OCI-LY7 (cell line): ENCODE data around the gene AUTS2. TPM values are rescaled to one million over a fixed set of nuclear protein-coding genes. Genes with fewer than 3 reads are reported as not detected.
A peak's percentile ranks its signal among the peaks of the same experiment; 100 is the strongest.

Experiments
- BruUV-seq: library from RNA; stranded (reverse); fragments of 400-500 nt; replicated peaks from 2 replicates; lab custom pipeline; 2021; lab: Mats Ljungman, UMichigan
- CTCF ChIA-PET: fragments of 300-600 bp; sonication (Branson Sonifier 250); formaldehyde crosslinking; loops from one replicate; lab custom pipeline; 2022; ENCODE audit warnings: antibody characterized with exemption; ENCODE audit not compliant: unreplicated experiment; lab: Charles Lee
- POLR2A ChIA-PET: fragments of 300-600 bp; sonication (Branson Sonifier 250); formaldehyde crosslinking; loops from one replicate; lab custom pipeline; 2022; ENCODE audit warnings: antibody characterized with exemption; lab: Charles Lee
- DNase-seq: peaks from one replicate; pipeline ENCODE4 v3.0.0-alpha.2; 2015; ENCODE audit warnings: low spot score
- H2AFZ ChIP-seq: fragments of 200-600 bp; sonication (generic), shearing (Covaris generic); 2 replicates; pipeline ENCODE4 v1.6.1; 2014; ENCODE audit warnings: mild to moderate bottlenecking, antibody characterized with exemption, low read length, moderate library complexity
- H3K27ac ChIP-seq: fragments of 200-600 bp; sonication (generic); 2 replicates; pipeline ENCODE4 v1.5.1; 2014; ENCODE audit warnings: mixed run types, low read depth, mild to moderate bottlenecking, moderate library complexity, low read length, inconsistent platforms; ENCODE audit not compliant: poor library complexity, severe bottlenecking
- H3K36me3 ChIP-seq: fragments of 200-600 bp; sonication (generic); 2 replicates; pipeline ENCODE4 v1.6.1; 2014; ENCODE audit warnings: mild to moderate bottlenecking, antibody characterized with exemption, low read length, moderate library complexity, mixed read lengths; ENCODE audit not compliant: insufficient read depth
- H3K4me1 ChIP-seq: fragments of 200-600 bp; sonication (generic); 2 replicates; pipeline ENCODE4 v1.5.1; 2014; ENCODE audit warnings: mild to moderate bottlenecking, low read length; ENCODE audit not compliant: insufficient read depth, poor library complexity, severe bottlenecking
- H3K4me2 ChIP-seq: fragments of 200-600 bp; sonication (generic); 2 replicates; pipeline ENCODE4 v1.6.1; 2014; ENCODE audit warnings: mild to moderate bottlenecking, low read length
- H3K4me3 ChIP-seq: fragments of 200-600 bp; sonication (generic); 2 replicates; pipeline ENCODE4 v1.5.1; 2014; ENCODE audit warnings: mild to moderate bottlenecking, low read depth, low read length; ENCODE audit not compliant: poor library complexity, severe bottlenecking
- H3K79me2 ChIP-seq: fragments of 200-600 bp; sonication (generic); 2 replicates; pipeline ENCODE4 v1.6.1; 2016; ENCODE audit warnings: low read depth, mild to moderate bottlenecking, low read length, moderate library complexity, mixed read lengths; ENCODE audit not compliant: insufficient read depth
- H3K9me2 ChIP-seq: fragments of 200-600 bp; sonication (generic); 2 replicates; pipeline ENCODE4 v1.6.1; 2016; ENCODE audit warnings: mild to moderate bottlenecking, low read length, mixed read lengths; ENCODE audit not compliant: insufficient read depth
- H3K9me3 ChIP-seq: fragments of 200-600 bp; sonication (generic); 2 replicates; pipeline ENCODE4 v1.6.1; 2014; ENCODE audit warnings: mild to moderate bottlenecking, mixed run types, low read length, mixed read lengths
- H4K20me1 ChIP-seq: fragments of 200-600 bp; sonication (generic); 2 replicates; pipeline ENCODE4 v1.6.1; 2014; ENCODE audit warnings: mild to moderate bottlenecking, antibody characterized with exemption, low read length, moderate library complexity, mixed read lengths; ENCODE audit not compliant: insufficient read depth
- EZH2phosphoT487 ChIP-seq: fragments of 200-600 bp; sonication (generic); IDR thresholded peaks from 2 replicates; pipeline ENCODE4 v1.6.1; 2018; ENCODE audit warnings: low read depth, borderline replicate concordance, mild to moderate bottlenecking, mixed run types, antibody characterized with exemption, low read length, moderate library complexity, mixed read lengths
- intact Hi-C: fragments of 100-400 bp; cut with micrococcal nuclease; formaldehyde crosslinking; loops from one replicate; pipeline ENCODE4 v1.10.0; 2022; ENCODE audit not compliant: unreplicated experiment
- total RNA-seq, 2 experiments: library from RNA; depleted of rRNA in 1 of 2; stranded (reverse); fragments of >200 nt in 1 of 2; shearing (Covaris generic) in 1 of 2; gene quantifications; 2 replicates each; pipeline ENCODE4 v1.2.3, GENCODE V29; 2014 to 2022
- TF ChIP-seq, protein P1 (sequence below): fragments of 200-600 bp; sonication (generic); conservative IDR thresholded peaks from 2 replicates; pipeline ENCODE4 v1.5.1; 2014; ENCODE audit warnings: mild to moderate bottlenecking, antibody characterized with exemption, low read length, moderate library complexity, mixed read lengths

AUTS2 gene
- total RNA-seq, 2 experiments from 2014 or later = 37.9 to 78.5 TPM

DNA sequence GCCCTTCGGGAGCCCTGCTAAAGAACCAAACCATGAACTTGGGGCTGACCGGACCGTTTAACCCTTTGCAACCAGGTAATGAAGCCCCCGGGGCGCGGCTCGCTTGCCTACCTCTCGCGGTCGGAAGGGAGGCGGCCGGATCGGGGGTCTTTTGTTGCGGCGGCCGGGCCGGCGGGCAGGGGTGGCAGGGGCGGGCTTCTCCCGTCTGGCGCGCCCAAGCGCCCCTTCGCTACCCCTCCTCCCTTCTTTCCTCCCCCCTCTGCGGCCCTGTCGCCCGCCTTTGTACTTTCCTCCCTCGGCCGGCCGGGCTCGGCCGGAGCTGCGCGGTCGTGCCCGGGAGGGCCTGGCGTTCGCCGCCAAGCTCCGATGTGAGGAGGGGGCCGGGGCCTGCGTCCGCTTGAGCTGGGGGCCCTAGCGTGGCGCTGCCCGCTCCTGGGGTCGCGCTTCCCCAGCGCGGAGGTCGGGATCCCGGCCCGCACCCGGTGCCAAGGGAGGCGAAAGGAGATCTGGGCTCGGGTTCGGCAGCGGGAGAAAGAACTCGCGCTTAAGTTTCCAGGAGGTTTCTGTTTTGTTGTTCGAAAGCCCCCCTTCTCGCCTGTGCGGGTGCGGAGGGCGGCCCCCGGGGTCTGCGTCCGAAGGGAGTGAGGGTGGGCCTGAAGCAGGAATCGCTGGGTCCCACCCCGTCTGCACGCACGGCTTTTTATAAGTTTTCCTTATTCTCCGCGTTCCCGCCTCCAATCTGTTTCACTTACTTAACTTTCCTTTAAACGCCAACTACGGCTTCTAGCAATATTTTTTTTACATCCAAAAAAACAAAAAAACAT, 1096.9 kb downstream of the AUTS2 start:
- ChIA-PET CTCF (interaction anchor here (0.5 to 0.6 kb wide), 2 partner anchors 9 to 670 kb away, joined by 5 to 7 read pairs; no protein-coding TSS in a partner anchor), POLR2A (interaction anchor here (0.6 to 1.3 kb wide), 4 partner anchors 16 to 852 kb away, joined by 3 to 5 read pairs (median 3); no protein-coding TSS in a partner anchor)
- Histone ChIP-seq H3K9me2 (no peaks in the 10 kb centered on the region), H3K9me3 (no peaks in the 10 kb centered on the region), H3K4me3 (peak overlapping the region; percentile 79), H3K36me3 (peaks cover 14% of the 10 kb centered on the region; the same call in 1 of the 2 replicates), H4K20me1 (peaks cover 20% of the 10 kb centered on the region), H3K27ac (no peak overlapping the region), H3K4me1 (peaks cover 33% of the 10 kb centered on the region), H3K79me2 (0 out of 2 replicates have a peak, but pooled peaks cover 5% of the 10 kb centered on the region), H3K4me2 (peak overlapping the region; percentile 85), H2AFZ (peak overlapping the region; percentile 35; the same call in 1 of the 2 replicates)
- BruUV-seq = no TSS peak
- peak; percentile 34 for DNase-seq
- TF ChIP-seq, protein P1, sequence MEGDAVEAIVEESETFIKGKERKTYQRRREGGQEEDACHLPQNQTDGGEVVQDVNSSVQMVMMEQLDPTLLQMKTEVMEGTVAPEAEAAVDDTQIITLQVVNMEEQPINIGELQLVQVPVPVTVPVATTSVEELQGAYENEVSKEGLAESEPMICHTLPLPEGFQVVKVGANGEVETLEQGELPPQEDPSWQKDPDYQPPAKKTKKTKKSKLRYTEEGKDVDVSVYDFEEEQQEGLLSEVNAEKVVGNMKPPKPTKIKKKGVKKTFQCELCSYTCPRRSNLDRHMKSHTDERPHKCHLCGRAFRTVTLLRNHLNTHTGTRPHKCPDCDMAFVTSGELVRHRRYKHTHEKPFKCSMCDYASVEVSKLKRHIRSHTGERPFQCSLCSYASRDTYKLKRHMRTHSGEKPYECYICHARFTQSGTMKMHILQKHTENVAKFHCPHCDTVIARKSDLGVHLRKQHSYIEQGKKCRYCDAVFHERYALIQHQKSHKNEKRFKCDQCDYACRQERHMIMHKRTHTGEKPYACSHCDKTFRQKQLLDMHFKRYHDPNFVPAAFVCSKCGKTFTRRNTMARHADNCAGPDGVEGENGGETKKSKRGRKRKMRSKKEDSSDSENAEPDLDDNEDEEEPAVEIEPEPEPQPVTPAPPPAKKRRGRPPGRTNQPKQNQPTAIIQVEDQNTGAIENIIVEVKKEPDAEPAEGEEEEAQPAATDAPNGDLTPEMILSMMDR = no peak
- no peak for TF ChIP-seq EZH2phosphoT487
- intact Hi-C loops = loop anchor here (2.0 to 10.0 kb wide), 8 partner anchors 238 to 1000 kb away; no protein-coding TSS in a partner anchor

DNA sequence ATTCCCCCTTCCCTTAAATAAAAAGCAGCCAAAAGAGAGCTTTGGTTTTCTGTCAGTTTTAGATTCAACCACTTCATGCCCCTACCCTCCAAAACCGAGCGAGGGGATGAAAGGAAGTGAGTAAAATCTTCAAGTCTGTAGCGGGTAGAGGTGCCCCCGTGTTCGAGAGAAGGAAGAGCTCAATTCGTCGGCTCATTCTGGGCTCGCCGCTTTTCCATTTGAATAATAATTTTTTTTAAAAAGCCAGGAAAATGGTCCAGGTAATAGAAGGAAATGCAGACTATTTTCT, 1097.5 kb downstream of the AUTS2 start:
- intact Hi-C loops = loop anchor here (2.0 to 10.0 kb wide), 8 partner anchors 239 to 1001 kb away; no protein-coding TSS in a partner anchor
- peak overlapping the region; percentile 35; the same call in 1 of the 2 replicates for H2AFZ ChIP-seq

More for the DNA sequence above, 1097.5 kb downstream of the AUTS2 start:
- Histone ChIP-seq H3K9me3 (no peaks in the 10 kb centered on the region), H3K4me3 (peak overlapping the region; percentile 79), H4K20me1 (peaks cover 20% of the 10 kb centered on the region), H3K79me2 (0 out of 2 replicates have a peak, but pooled peaks cover 5% of the 10 kb centered on the region), H3K4me2 (peak overlapping the region; percentile 85), H3K4me1 (peaks cover 39% of the 10 kb centered on the region), H3K36me3 (peaks cover 14% of the 10 kb centered on the region; the same call in 1 of the 2 replicates), H3K27ac (no peak overlapping the region), H3K9me2 (no peaks in the 10 kb centered on the region)
- DNase-seq = peak; percentile 67
- TF ChIP-seq EZH2phosphoT487 = no peak
- TF ChIP-seq, protein P1 = no peak
- ChIA-PET POLR2A (interaction anchor here (0.6 to 1.3 kb wide), 4 partner anchors 84 to 853 kb away, joined by 3 to 4 read pairs (median 3); no protein-coding TSS in a partner anchor), CTCF (interaction anchor here (0.6 kb wide), 1 partner anchor 281 kb away, joined by 4 read pairs; no protein-coding TSS in a partner anchor)
- TSS peak; percentile 53 for BruUV-seq
